GM21390 (cell line): Measurements from ENCODE around the gene CATSPER3.

Experiments used
- ATAC-seq: cut with Tn5 transposase; IDR thresholded peaks from one replicate; pipeline ENCODE4 v1.9.1; 2021; ENCODE audit not compliant: unreplicated experiment

CATSPER3 gene

DNA sequence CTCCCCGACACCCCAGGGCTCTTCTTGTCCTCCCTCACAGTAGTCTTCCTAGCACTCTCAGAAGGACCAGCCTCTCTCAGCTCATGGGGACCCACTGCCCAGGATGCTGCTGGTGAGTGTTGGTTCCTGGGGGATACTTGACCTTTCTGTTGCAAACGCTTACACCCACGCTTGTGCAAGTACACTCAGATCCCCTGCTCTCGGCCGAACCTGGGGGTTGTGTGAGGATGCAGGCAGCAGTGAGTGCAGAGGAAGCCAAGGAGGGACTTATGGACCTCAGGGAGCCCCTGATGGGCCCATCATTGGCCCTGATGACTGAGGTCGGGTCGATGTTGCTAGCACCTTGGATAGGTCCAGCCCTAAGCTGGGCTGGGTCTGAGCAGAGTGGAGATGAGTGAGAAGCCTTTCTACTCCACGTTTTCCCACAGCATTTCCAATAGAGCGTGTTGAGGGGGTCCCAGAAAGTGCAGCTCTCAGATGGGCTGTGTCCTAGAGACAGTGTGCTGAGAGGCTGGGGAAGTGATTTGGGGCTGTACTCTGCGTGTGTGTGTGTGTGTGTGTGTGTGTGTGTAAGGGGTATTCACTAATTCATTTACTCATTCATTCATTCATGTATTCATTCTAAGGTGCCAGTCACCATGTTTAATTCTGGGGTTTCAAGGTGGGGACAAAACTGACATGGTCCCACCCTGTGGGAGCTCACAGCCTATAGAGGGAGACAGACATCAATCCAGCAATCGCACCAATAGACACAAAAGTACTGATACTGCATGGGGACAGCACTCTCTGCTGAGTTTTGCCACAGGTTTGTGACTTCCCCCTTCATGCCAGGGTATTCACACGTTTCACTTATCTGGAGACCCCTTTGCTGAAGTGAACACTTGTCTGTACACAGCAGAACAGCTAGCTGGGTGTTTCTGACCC, 91.6 kb downstream of the CATSPER3 start:
- ATAC-seq: no peak

DNA sequence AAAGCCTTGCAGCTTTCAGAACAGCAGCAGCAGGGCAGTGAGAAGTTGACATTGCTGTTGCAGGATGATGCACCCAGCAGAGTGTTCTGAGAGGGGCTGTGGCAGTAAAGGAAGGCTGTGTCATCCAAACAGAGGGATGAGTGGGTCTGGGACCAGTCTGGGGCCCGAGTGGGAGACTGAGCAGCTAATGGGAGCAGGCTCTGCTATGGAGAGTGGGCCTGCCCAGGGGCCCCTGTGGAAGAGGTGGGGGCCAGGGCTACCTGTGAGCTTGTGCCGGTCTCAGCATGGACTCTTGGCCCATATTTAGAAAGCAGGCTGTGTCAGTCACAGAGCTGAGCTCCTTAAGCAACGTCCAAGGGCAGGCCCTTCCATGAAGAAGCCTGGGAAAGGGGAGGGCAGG, 92.3 kb downstream of the CATSPER3 start:
- no peak for ATAC-seq

DNA sequence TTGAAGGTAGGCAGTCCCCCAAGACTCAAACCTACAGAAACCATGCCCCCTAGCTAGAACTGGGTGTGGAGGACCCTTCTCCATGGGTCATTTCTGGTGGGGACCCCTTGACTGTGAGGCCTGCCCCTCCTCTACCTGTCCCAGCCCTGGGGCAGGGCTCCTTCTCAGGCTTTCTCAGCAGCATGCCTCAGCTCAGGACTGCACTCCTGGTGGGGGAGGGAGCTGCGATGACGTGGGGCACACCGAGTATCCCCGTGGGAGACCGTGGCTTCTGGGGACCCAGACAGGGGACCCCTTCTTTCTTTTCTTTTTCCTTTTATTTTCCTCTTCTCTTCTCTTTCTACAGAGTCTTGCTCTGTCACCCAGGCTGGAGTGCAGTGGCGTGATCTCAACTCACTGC, 93.3 kb downstream of the CATSPER3 start:
- no peak for ATAC-seq
